EH (cell line): ENCODE data around the gene CDKN2AIPNL.

ENCODE experiments used
- DNase-seq: peaks from one replicate; pipeline ENCODE4 v3.0.0-alpha.2; 2015; ENCODE audit warnings: low read depth

Gene CDKN2AIPNL, protein sequence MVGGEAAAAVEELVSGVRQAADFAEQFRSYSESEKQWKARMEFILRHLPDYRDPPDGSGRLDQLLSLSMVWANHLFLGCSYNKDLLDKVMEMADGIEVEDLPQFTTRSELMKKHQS

DNA sequence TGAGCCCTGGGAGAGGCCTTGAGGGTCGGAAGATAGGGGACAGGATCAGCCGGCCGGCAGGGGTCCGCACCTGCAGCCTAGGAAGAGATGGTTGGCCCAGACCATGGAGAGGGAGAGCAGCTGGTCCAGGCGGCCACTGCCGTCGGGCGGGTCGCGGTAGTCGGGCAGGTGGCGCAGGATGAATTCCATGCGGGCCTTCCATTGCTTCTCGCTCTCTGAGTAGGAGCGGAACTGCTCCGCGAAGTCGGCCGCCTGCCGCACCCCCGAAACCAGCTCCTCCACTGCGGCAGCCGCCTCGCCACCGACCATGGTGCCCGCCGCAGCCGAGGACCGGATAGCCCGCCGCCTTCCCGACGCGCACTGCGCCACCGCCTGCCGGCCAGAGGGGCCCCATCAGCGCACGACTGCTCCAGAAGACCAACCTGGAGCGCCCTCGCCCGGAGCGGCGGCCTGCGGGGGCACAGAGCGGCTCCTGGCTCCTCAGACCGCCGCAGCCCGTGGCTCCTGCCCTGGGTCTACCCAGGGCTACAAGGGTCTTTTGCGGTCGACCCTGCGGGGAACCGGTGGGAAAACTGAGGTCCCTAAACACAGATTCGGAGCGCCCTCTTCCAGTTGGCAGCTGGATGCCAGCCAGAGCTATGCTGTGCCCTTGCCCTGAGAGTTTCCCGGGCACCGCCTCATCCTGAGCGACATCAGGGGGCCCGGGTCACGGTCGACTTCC lies at the start of gene CDKN2AIPNL:
Gene CDKN2AIPNL (minus strand): TSS at position 336 of the 721 bp plus-strand sequence. CDS start 27 bp downstream, at position 309.
- peak; percentile 86 for DNase-seq

DNA sequence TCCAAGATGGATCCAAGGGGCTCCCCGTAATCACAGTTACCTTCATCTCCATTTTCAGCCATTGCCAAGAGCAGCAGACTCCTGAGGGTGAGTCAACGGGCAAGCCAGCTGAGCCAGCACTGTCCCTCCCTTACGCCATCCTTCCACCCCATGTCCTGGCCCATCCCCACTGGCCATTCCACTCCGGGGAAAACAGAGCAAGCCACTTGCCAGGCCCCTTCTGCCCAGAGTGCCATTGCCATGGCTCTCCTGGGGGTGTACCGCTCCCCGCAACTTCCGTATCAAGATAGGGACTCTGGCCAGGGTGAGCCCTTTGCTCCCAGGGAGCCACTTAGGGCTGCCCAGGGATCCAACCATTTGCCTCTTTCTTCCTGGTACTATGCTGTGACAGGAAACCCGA lies 48.9 kb upstream of the CDKN2AIPNL start:
- DNase-seq = no peak

DNA sequence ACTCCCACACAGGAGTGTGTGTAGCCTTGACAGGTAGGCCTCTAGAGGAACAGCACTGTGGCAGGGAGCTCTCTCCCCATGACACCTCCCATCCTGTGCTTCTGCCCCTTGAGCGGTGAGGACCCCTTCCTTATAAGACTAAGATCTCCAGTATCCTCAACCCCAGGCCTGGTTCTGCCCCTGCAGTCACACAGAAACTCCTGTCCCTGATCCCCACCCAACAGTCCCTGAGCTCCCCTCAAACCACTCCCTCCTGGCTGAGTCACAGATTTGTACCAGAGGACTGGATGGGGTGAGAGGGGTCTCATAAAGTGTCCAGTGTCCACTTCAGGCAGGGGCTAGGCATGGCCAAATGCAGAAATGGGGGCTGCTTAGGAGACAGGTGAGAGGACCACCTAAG lies 47.8 kb upstream of the CDKN2AIPNL start:
- DNase-seq = no peak

DNA sequence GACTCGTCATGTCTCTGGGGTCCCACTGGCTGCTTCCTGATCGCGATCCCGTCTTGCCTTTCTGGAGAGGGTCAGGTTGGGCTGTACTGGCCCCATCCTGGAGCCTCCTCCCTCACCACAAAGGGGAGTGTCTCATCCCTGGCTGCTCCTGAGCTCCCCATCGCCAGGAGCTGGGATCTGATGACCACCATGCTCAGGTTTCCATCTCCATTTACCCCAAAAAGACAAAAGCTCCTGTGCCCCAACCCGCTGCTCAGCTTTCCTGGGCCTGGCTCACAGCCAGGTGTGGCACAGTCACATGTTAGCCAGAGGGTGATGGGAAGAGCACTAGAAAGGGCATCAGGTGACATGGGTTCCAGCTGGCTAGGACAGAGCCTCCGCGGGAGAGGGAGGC lies 47.3 kb upstream of the CDKN2AIPNL start:
- DNase-seq = no peak

DNA sequence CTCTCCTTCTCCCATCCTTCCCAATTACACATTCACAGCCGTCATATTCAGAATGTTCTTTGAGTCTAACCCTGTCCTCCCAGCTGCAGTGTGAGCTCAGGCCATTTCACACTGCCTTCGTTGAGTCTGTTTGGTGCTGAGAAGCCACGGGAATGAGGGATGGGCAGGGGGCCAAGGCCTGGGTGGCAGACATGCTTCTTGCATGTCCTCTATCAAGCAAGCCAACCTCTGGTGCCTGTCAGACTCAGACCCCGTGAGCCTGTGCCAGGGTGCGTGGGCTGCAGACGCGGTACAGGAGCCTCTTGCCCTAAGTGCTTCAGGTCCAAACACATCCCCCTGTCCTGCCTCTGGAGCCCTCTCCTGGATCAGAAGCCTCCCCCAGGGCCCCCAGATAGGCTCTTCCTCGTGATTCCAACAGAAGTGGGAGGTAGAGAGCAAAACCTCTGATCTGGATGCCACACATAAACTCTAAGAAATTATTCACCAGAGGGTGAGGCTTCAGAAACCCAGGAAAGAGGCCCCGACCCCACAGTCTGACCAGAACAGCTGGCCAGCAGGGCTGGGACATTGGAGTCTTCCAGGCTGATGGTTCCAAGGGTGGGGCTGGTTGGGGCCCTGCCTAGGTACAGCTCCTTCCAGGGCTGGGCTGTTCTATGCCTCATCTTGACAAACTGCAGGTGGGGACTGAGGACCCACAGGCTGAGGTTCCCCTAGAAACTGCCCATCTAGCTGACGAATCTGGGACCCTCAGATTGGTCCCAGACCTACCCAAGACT lies 46.7 kb upstream of the CDKN2AIPNL start:
- peak; percentile 67 for DNase-seq

DNA sequence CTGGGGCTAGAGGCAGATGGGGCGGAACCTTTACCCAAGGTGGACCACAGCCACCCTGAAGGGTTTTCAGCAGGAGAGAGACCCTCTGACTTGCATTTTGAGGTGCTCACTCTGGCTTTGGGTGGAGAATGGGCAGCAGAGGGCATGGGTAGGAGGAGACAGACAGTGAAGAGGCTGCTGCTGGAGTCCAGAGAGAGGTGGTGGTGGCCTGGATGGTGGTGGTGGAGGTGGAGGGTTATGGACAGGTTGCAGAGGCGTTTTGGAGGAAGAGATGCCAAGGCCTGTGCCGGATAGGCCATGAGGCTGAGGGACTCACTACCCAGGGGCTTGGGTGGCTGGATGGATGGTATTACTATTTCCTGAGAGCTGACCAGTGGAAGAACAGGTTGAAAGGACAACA lies 46.1 kb upstream of the CDKN2AIPNL start:
- no peak for DNase-seq

DNA sequence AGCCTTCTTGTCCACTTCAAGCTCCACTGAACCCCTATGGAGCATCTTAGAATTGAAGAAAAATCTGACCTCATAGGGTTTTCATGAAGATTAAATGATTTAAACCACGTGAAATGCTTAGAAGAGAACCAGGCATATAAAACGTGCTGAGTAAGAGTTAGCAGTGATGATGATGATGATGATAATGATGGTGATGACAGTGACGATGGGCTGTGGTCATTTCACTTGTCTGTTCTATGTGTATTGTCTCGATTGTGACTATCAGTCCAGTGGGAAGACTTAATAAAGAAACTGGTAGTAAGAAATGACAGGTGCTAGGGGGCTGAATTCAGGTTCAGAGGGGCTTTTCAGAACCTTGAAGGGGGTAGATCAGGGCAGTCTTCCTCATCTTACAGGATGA lies 45.1 kb upstream of the CDKN2AIPNL start:
- DNase-seq = no peak

DNA sequence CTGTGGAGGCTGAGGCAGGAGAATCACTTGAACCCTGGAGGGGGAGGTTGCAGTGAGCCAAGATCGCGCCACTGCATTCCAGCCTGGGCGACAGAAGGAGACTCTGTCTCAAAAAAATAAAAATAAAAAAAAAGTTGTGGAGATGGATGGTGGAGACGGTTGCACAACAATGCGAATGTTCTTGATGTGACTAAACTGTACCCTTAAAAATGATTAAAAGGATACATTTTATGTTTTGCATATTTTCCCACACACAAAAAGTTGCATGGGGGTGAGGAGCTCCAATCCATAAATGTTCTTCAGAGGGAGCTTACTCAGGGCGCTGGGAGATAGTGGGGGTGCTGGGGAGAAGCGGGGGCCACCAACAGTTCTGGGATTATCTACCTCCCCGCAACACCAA lies 43.8 kb upstream of the CDKN2AIPNL start:
- DNase-seq = no peak

DNA sequence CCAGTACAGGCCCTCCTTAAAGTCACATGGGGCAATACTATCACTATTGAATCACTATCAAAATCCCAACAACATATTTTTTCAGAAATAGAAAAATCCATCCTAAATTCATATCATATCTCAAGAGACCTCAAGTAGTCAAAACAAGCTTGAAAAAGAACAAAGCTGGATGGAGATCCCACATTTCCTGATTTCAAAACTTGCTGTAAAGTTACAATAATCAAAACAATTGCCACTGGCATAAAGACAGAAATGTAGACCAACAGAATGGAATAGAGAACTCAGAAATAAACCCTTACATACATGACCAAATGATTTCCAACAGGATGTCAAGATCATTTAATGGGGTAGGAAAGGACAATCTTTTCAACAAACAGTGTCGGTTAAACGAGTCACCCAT lies 41.3 kb upstream of the CDKN2AIPNL start:
- no peak for DNase-seq

DNA sequence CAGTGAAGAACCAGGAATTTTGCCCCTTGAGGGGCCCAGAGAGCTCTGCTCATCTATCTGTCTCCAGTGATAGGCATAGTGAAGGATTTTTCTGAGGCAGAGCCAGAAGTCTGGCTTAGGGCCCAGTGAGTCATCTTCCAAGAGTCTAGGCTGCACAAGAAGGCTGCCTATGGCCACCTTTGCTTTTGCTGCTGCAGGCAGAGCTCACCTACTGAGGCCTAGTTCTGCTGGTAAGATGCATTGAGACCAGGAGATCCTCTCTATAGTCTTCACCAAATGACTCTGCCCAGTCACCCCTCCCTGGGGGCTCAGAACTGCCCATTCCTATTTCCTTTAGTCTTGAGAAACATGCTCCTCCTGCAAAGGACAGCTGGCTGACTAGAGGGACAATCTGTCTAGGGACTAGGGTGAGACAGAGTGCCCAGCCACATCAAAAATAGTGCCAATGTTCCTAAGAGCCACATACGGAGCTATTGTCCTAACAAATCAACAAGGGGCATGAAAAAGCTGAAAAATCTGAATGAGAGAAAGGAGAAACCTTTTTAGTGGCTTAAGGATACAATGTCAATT lies 40.3 kb upstream of the CDKN2AIPNL start:
- peak; percentile 87 for DNase-seq

DNA sequence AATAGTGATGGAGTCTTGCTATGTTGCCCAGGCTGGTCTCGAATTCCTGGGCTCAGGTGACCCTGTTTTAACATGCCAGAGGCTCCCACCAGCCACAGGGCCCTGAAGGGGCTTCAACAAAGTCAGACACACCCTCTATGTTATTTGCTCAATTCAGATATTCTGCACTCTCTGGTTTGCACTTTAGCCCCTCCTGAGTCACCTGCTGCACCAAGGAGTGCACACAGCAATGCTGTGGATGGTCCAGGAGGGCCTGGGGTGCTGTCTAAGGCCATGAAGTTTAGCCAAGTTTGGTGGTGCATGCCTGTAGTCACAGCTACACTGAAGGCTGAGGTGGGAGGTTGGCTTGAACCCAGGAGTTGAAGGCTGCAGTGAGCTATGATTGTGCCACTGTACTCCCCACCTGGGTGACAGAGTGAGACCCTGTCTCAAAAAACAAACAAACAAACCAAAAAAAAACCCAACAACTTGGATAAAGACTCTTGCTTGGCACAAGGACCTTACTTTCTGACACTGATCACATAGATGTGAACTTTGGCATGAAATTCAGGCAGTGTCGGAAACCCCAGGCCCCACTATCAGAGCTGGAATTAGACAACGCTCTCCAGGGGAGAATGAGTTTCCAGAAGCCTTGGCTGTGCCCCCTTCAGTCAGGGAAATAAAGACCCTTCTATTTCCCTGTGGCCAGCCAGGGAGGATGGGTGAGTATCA lies 39.7 kb upstream of the CDKN2AIPNL start:
- no peak for DNase-seq

DNA sequence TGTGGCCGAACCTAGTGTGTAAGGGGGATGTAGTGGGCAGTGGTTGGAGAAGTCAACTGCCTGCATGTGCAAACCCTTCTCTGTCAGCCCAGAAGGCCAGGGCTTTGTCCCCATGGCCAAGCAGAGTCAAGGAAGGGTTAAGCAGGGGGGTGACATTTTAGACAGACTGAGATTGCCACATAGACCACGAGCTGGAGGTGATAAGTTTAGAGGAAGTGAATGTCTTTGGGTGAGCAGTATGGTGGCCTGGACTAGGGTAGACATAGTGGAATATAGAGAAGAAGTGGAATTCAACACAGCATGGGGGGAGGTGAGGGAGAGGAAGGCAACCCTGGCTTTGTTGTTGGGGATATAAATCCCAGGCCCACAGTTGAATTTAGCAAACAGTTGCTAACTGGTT lies 38.7 kb upstream of the CDKN2AIPNL start:
- DNase-seq = no peak

DNA sequence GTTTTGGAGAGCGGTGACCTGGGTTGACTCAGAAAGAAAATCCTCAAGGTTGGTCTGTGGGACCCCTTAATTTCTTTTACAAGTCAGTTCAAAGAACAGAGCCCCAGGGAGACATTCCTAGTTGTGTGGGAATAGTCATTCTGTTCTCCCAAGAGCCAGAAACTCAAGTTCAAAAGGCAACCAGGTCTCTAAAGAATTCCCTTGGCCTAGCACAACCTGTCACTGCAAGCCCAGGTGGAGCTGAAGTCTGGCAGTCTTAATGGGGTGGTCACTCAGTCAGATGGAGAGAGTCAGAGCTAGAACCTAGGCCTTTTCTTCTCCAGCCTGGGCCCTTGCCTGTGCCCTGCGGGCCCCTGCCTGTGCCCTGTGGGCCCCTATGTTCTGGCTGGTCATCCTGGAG lies 37.5 kb upstream of the CDKN2AIPNL start:
- DNase-seq = no peak

DNA sequence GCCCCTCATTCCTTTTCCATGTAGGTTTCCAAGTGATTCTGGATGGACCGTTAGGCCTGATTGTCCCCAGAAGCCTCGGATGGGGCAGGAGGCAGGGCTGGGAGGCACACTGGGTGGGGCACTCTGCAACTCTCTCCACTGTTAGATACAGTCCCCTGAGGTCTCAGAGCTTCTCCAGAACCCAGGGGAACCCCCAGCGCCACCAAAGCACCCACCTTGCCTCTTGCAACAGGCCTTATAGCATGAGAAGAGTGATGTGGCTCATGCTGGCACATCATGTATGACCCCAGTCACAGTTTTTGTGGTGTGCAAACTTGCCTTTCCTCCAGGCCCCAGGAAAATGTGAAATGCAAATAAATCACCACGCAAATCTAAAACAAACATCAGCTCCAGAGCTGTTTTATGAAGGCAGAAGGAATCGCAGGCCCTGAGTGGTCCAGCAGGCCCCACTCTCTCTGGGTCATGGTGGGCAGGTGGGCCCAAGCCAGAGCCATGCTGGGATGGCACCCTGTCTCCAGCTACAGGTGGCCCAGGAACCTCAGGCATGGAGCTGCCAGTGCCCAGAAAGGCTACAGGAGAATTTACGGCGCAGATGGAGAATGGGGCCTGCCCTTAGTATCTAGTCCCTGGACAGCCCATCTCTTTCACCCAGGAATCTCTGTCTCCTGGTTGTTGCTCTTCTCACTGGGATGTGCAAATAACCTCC lies 36.3 kb upstream of the CDKN2AIPNL start:
- DNase-seq = no peak

DNA sequence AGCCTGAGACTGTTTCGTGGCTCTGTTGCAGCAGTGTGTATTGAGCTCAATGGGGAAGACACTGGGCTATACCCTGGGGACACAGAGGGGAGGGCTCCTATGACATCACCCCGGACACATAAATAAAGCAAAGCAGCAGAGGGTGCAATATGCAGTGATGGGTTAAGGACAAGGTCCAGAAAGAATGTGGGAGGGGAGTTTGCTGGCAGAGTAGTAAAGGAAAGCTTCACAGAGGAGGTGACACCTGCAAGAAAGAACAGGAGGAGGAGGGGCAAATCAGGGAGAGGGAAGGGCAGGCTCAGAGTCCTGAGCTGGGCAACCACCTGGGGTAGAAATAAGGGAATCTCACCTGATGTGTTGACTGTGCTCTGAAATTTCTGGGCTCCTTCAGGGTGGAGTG lies 35.3 kb upstream of the CDKN2AIPNL start:
- DNase-seq = peak; percentile 27

DNA sequence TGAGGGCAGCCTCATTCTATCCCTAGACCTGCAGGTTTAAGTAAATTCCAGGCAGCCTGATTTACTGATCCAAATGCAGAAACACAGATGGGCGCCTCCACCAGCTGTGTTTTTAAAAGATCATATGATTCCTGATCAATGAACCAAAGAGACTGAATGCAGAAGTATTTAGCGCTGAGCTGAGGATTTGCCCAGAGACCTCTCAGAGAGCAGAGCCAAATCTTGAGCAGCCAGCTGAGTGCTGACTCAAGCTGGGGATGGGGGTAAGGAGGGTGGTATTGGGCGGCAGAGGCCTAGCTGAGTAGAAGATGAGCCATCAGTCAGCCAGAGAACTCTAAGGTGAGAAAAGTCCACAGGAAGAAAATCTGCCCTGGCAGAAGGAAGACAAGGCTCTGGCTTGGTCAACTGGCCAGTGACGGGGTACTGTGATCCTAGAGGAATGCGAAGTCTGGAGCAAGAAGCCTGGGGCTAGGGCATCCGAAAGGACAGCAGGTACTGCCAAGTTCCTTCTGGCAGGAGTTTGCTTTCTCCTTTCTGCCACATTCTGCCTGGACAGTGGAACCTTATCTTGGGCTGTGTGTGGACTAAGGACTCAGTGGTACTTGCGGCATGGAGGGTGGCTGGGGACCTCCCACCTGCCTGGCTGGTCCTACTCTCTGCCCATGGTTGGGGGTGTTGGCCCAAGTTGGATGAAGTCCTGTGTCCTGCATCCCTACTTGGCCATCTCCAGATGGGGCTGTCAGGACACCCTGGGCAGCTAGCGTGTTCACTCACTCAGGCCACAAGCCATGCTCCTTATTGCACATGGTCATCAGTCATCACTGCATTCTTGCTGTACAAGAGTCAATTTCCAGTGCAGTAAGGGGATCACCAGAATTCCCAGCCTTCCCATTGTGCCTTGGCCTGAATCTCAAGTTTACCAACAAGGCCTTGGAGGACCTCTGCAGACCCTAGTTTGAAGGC lies 34.5 kb upstream of the CDKN2AIPNL start:
- DNase-seq = no peak

DNA sequence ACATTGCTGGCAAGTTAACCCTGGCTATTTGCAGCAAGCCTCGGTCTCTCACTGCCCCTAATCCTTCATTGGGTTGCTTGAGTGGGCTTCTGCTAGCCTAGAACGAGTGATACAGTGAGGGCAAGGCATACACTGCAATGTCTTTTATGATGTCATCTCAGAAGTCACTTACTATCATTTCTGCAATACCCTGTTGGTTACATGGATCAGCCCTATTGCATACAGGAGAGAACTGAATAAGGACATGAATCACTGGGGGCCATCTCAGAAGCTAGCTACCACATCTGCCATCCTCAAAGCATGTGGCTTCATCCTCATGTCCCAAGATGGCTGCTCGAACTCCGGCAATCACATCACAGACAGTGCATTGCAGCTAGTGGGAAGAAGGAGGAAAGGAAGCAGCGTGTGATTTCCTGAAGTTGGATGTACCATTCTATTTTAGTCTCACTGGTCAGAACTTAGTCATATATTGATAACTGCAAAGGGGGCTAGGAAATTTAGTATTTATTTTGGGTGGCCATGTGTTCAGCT lies 33.3 kb upstream of the CDKN2AIPNL start:
- DNase-seq = no peak

DNA sequence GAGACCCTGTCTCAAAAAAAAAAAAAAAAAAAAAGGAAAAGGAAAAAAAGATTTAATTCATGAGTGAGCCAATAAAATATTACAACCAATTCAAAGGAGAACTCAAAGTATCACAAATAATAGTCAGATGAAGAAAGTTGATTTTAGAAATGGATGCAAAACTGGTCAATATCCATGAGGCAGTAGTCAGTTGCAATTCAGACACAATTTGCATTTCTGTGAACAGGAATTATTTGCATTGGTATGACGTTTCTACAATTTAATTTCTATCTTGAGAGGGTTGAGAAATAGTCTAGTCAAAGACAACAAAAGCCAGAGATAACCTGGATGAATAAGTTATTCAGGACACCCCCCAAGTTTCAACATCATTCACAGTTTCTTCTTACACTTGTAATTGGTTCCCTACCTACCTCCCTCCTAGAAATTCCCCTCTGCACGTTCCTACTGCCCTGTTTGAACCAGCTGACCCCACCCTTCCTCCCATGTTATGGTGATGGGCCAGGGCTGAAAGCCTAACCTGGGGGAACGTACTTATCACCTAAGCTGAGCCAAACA lies 28.6 kb upstream of the CDKN2AIPNL start:
- DNase-seq = no peak

DNA sequence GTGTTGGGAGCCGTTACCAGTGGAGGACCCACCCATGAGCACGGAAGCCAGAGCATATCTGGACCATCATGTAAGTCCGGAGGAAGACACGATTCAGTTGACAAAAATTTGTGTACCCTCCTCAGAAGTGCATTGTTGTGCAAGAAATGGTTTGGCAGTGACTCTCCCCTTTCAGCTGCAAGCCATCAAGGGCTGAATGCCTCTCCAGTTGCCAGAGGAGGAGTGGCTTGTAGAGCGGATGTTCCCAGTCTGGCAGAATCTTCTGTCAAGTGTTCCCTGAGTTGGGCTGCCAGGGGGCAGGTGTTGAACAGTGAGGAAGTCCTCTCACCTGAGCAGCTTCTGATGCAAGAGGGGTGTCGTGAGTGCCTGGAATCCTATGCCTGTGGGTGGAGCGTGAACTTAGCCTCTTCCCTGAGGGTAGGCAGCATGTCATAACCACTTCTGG lies 27.6 kb upstream of the CDKN2AIPNL start:
- peak; percentile 97 for DNase-seq

DNA sequence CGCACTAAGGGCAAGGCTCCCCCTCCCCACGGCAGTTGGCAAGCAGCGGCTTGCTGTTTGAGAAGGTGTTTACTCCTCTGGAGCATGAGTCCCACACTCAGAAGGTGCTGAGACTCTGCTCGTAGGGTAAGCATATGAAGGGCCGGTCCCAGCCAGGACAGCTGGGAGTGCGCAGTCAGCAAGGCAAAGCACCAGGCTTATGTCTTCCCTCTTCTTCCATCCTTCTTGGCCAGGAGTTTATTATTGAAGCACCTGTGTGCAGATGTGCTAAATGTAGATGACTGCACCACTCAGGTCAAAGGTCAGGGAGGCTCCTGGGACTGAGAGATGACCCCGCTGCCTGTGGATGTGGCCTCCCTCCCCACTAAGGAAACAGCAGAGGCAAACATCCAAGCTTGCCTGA lies 27.0 kb upstream of the CDKN2AIPNL start:
- no peak for DNase-seq
